EL (cell line): ENCODE results near the gene PRSS21.
A peak's percentile ranks its signal among the peaks of the same experiment; 100 is the strongest.

ENCODE experiments used
- DNase-seq: peaks from one replicate; pipeline ENCODE4 v3.0.0-alpha.2; 2016

The PRSS21 gene

DNA sequence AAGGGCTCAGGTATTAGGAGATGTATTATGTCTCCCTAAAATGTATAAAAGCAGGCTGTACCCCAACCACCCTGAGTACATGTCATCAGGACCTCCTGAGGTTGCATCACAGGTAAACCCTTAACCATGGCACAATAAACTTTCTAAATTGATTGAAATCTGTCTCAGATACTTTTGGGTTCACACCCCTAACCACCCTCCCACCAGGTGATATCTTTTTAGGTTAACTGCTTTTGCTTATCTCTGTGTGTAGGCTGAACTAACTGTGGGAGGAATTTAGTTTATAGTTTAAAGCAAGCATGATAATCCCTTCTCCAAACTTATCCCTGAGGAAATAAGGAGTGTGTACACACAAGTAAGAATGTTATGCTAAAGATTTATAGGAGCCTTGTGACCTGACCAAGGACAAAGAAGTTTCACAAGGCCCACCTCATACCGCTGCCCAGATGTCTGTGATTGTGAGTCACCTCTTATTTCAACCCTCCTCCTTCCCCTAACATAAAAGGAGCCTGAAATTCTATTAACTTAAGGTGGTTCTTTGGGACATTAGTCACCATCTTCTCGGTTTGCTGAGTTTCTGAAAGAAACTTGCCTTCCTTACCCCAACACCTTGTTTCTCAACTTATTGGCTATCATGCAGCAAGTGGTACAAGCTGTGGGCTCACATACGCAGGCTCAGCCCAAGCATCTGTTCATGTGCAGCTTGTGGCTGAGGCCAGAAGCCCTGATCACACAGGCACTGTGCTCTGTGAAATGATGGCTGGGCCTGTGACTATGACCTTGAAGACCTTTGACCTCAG lies 29.7 kb downstream of the PRSS21 start:
- peak; percentile 34 for DNase-seq

DNA sequence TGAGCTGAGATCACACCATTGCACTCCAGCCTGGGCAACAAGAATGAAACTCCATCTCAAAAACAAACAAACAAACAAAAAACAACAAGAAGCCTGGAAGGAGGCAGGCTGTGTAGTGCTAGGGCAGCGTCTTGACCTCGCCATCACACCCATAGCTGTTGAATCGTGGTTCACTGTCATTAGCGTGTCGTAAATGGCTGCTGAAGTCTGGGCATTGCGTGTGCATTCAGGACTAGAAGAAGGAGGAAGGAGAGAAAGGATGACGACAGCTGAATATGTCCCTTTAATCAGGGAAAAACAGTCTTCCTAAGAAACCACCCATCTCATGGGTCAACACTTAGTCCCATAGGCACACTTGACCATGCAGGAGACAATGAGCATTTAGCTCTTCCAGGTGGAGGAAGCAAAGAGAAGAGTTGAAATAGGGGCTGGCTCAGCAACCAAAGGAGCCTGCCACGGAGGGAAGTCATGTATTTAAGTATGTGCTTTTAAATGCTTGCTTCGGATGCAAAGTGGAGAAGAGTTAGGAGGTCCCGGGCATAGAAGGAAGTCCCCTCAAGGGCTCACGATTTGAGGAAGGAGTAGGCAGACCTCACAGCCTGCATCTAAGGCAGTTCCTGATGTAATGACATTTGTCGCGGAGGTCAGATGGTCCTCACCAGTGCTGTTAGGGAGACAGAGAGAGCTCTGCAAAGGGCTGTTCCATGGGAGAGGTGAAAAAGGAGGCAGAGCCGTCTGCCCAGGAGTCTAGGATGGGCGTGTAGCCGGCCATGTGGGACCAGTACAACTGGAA lies 32.1 kb downstream of the PRSS21 start:
- DNase-seq, result no peak

DNA sequence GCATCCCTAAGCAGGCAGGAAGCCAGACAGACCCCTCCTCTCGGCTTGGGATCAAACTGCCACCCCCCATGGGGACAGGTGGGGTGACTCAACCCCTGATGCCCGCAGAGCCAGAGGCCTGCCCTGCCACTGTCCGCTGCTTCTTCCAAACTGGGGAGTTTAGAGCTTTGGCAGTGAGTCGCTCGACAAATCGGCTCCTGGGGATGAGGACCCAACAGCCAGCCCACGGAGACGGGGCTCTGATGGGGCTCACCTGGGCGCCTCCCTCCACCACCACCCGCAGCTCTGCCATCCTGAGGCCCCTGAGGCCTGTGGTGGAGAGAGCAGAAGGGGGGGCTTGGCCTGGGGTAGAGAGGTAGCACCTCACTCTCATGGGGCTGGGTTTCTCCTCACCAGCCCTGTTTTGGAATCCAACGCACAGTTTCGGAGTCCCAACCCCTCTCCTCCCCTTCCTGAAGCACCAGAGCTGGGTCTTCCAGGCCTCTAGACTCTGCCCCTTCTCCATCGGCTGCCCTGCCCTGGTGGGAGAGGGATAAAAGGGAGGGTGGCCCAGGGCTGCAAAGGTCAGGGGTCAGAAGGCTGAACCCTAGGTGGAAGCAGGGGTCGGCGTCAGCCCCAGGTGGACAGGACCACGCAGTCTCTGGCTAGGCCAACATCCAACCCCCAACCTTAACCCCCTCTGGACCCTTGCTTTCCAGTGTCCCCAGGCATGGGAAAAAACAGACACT lies 35.1 kb downstream of the PRSS21 start:
- no peak for DNase-seq

DNA sequence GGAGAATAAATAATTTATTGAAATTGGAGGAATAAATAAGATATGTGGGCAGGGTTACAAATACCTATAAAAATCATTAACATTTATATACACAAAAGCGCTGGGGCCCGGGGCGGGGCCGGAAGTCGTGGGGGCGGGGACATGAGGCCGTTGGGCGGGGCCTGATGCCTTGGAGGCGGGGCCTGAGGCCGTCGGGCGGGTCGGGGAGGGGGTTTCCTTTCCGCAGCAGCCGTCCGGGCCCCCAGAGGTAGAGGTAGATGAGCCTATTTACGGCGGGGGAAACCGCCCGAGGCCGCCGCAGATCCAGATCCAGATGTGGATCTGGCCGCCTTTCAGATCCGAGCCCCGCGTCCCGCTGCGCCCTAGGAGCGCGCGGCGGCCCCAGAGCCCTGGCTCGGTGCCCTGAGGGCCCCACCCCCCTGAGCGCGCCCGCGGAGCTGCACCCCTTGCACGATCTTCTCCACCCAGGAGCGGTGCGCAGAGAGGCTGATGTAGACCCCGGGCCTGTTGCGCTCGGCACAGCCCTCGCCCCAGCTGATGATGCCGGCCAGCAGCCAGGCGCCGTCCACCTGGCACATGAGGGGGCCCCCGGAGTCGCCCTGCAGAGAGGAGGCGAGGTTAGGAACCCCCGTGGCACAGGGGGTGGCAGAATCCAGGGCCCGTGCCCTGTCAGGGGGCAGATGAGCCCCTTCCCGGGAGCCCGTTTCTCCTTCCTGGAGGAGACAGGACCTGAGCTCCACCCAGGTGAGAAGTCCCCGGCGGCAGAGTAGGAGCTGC lies 35.9 kb downstream of the PRSS21 start:
- no peak for DNase-seq

DNA sequence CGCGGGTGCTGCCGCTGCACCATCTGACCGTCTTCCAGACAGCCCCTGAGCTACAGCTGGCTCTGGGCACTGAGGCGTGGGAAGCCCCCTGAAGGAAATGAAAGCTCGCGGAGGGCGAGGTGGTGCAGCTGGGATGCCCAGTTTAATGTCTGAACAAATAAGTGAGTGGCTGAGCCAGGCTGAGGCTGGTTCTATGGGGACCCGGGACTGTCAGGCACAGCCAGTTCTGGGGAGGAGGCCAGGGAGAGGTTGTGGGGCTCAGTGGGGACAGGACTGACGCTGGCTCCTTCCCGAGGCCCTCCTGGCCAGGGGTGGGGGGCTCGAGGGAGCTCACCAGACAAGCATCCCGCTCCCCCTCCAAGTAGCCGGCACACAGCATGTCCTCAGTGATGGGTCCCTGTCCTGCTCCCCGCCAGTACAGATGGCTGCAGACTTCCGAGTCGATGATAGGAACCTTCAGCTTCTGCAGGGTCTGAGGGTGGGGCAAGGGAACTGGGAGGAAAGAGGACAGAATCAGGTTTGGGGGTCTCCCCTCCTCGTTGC lies 36.6 kb downstream of the PRSS21 start:
- DNase-seq, result no peak

DNA sequence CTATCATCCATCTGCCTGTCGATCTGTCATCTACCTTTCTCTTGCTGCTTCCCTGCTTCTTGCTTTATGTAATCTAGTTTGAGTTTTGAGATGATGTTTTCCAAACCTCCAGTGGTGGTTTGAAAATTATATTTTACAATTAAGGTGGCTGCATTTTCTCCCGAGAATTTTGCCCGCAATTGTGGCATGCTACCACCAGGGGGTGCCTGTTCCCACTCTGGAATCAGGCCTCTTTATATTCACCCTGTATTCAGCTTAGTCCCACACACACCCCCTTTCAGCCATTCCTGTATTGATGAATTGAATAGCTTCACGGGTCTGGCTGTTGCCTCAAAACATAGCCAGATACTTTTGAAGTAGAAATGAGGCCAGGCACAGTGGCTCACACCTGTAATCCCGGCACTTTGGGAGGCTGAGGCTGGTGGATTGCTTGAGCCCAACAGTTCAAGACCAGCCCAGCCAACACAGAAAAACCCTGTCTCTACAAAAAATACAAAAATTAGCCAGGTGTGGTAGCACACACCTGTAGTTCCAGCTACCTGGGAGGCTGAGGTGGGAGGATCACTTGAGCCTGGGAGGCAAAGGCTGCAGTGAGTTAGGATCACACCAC lies 37.8 kb downstream of the PRSS21 start:
- DNase-seq, result no peak

DNA sequence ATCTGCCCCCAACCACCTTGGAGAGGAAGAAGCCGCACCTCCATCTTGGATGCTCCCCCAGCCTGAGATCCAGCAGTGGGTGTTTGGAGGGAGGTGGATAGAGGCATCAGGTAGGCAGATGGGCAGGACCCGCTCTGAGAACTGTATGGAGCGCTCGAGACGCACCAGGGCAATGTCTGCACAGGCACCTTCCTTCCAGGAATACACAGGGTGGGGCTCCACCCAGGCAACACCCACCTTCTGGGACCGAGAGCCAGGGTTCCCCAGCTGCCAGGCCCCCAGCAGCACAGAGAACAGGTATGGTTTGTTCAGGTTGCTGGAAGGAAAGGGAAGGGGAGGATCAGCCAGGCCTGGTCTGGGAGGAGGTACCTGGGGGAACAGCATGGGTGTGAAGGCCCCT lies 38.5 kb downstream of the PRSS21 start:
- no peak for DNase-seq

DNA sequence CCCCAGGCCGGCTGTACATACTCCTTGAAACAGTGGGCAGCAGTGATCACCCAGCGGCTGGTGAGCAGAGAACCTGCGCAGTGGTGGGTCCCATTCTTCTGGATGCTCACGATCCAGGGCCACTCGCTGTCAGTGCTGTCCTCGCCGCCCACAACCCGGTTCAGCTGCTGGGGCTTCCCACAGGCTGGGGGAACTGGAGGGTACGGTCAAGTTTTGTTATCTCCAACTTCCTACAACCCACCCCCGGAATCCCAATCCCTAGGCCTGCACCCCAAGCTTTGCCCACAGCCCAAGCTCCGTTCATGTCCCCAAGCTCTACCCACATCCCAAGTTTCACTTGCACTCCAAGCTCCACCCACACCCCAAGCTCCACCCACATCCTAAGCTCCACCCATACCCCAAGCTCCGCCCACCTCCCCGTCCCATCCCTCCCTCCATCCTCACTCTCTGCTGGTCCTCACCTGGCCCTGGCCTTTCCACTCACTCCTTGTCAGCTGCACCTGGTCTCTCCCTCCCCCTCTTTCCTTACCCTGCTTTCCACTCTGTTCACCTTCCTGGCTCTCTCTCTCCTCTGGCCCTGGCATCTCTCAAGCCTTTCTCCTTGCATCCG lies 39.1 kb downstream of the PRSS21 start:
- no peak for DNase-seq

DNA sequence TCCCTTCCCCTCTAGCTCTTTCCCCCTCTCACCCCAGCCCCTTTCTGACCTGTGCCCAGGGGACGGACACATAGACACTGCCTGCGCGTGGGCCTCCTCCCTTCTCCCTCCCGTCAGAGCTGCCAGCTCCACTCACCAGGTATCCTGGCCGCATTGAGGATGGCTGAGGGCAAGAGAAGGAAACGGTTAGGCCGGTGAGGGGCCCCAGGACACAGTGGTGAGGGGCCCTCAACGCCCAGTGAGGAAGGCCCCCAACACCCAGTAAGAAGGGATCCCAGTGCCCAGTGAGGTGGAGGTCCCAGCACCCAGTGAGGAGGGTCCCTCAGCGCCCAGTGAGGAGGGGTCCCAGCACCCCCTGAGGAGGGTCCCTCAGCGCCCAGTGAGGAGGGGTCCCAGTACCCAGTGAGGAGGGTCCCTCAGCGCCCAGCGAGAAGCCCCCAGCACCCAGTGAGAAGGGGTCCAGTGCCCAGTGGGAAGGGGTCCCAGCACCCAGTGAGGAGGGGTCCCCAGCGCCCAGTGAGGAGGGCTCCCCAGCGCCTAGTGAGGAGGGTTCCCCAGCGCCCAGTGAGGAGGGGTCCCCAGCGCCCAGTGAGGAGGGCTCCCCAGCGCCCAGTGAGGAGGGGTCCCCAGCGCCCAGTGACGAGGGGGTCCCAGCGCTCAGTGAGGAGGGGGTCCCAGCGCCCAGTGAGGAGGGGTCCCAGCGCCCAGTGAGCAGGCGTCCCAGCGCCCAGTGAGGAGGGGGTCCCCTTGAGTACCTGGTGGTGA lies 39.8 kb downstream of the PRSS21 start:
- DNase-seq, result no peak

DNA sequence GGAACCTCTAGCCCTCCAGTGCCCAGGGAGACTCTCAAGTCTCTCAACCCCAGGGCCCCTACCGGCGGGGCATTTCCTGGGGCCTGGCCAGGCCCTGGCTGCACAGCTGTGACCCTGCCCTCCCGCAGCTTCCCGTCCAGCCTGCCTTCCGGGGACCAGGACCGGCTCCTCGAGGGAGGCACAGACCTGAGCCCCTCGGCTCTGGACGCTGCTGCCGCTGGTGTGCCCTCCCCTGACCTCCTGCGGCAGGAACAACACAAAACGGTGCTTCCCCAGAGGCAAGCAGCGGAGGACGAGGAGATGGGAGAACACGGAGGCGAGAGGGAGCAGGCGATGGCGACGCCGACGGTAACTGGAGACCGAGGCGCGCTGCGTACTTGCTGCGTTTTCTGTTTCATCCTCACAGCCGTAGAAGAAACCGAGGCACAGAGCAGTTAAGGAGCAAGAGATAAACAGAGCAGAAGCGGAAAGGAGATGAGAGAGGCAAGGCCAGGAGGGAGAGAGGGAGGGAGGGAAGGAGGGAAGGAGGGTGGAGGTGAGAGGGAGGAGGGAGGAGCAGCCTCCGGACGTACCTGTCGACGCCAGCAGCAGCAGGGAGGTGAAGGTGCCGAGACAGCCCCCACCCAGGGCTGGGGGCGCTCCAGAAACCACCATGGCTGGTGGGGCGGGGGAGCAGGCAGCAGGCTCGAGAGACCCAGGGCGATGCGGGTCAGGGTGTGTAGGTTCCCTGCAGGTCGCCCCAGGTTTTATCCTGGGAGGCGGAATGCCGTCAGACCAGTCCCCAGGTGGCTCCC lies 40.6 kb downstream of the PRSS21 start, which contains the start of gene PRSS22:
TSS of gene PRSS22 (minus strand) at position 720 of the 794 bp plus-strand sequence. CDS start at position 654, 66 bp downstream.
- DNase-seq, result no peak

DNA sequence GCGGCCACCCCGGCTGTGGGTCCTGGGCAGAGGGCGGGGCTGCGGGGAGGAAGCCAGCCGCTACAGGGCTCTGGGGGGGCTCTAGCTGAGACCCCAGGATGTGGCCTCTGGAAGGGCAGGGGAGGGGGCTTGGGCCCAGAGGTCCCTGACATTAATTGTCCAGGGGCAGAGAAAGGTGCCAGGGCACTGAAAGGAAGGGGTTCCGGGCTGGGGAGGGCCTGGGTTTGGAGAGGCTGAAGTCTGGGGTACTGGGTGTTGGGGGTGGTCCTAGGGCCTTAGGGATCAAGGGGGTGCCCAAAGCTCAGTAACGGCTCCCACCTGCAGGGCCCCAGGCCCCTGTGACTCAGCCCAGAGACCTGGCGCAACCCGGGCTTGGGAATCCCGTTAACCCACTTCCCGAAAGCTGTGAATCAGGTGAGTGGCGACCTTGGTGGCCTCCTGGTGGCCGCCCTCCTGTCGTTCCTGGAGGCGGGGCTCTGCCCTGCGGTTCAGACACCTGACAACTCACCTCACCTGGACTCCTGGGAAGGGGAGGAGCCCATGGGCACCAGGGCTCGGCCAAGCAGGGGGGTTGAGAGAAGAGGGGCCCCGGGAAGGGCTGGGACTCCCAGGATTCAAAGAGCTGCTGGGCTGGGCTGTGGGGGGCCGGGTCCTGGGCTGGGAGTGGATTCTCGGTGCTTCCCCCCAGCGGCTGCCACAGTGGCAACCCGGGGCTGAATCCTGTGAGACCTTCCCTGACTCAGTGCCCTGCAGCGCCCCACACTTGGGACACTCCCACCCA lies 41.4 kb downstream of the PRSS21 start:
- no peak for DNase-seq

DNA sequence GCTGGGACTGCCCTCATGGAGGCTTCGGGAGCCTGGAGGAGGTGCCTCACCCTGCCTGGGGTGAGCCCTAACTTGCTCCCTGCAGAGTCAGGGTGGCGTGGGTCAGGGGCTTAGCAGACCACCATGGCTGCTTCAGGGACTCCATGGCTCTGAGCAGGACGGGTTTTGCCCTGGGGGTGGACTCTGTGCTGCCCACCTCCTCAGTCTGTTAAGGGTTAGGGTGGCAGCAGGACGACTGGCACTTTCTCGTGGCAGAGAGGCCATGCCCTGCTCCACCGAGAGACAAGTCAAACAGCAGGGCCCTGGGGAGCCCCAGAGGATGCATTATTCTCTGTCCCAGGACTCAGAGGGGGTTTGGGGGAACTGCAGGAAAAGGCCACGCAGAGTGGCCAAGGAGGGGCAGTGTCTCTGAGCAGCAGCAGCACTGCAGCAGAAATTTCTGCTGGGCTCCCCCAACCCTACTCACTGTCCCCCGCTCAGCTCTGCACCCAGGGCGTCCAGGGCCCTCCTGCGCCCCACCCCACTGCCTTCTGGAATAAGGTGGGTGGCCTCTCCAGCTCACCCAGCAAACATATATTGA lies 42.7 kb downstream of the PRSS21 start:
- no peak for DNase-seq

DNA sequence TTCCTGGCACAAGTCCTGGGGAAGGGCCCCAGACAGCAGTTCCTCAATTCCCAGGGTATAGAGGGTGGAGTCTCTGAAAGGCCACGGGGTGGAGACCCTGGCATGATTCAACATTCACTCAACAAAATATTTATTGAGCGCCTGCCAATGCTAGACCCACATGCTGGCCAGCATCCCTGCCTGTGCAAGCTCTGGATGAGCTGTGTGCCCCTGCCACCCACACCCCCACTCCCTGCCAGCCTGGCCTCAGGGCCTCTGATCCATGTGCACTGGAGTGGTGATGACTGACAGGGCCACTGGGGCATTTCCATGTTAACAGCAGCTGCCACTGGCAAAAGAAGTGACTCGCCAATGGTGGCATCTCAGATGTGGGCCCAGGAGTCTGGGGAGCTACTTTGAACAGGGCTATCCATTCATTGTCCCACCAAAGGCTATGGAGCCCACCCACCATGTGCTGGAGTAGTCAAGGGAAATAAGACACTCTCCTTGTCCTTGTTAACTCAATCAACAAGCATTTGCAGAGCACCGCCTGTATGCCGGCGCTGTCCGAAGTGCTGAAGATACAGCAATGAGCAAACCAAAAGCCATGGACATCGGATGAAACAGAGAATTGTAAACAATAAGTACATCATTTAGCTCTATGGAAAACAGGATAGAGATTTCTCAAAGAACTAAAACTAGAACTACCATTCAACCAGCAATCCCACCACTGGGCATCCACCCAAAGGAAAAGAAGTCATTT lies 44.0 kb downstream of the PRSS21 start:
- no peak for DNase-seq

DNA sequence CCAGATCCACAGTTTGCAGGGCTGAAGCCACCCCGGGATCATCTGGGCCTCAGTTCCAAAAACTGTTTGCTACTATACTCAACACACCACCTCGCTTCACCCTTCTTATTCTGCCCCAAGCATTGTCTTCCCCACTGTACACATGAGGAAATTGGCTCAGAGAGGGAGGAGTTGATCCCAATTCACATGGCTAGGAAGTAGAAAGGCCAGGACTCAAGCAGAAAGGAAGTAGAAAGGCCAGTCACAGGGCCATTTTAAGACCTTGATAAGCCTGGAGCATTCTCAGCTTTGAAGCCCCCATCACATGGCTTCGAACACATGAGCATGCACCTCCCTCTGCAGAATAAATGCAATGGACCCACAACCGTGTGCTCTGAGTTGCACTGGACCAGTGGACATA lies 48.6 kb downstream of the PRSS21 start:
- no peak for DNase-seq

DNA sequence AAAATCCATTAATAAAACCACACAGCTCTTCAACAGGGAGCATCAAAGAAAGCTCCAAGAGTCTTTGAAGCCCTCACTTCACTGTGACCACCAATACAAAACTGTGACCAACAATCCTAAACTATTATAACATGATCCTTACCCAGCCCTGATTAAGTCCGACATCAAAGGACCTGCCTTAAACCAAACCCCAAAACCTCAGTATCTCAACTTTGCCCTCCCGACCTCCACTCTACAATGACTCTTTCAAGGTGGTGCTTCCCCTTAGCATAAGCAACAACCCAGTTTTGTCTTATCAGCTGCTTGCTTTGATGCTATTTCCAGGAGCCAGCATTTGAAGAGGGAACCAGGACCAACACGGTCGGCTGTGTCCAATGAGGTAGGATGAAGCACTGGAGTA lies 49.4 kb downstream of the PRSS21 start:
- DNase-seq, result no peak

DNA sequence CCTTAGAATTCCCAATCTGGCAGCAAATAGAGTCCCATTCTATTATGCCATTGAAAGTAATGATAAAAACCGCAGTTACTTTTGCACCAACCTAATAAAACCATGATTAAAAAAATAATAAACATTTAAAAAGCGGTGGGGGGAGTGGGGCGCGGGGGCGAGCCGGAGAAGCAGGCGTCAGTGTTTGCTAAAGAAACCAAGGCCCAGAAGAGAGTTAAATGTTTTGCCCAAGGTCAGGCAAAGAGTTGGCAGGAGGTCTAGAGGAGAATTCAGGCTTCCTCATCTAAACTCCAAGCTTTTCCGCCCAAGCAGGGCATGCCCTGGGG lies 50.6 kb downstream of the PRSS21 start:
- DNase-seq, result no peak

DNA sequence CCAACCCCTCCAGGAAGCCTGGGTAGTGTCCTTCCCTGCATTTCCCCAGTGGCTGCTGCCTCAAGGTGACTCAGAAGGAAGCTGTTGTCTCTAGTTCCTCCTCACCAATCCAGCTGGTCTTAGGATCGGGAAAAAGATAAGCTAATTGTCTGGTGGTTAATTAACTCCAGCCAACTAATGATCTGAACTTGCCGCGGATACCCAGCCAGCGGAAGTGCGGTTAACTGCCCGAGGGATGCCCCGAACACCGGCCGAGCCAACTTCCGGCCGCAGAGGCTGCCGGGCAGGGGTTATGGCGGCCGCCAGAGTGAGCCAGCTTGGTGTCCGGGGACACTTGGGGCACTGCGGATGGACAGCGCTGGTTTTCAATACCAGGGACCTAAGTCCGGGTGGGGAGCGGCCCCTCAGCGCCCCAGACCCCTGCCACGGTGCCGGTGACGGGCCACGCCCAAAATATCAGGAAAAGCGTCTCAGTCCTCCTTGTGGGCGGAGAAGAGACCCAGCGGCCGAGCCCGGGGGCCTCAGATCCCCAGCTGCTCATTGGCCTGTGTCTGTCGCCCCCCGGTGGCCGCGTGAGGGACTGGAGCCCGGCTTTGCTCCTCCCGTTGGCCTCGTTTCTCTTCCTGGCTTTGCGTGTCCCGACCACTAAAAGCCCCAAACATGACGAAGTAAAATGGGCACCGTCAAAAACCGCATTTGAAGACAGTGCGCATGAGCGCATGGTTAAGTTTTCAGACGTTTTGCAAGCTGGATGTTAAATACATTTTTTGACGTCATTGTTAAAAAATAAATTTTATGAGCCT lies 51.2 kb downstream of the PRSS21 start:
- DNase-seq, result peak; percentile 93
